ENCODE measurements around the gene SORCS2.

The SORCS2 gene

GRCh38 chr4:7757501-7758471 is 565.4 kb downstream of the SORCS2 start:
- DNase-seq: no peak

GRCh38 chr4:7758476-7758875 is 566.1 kb downstream of the SORCS2 start:
- DNase-seq: no peak

- no peak for DNase-seq
Observed at GRCh38 chr4:7759216-7759615, 566.9 kb downstream of the SORCS2 start.

GRCh38 chr4:7759635-7760034 is 567.3 kb downstream of the SORCS2 start:
- no peak for DNase-seq

GRCh38 chr4:7760228-7760627 is 567.9 kb downstream of the SORCS2 start:
- no peak for DNase-seq

GRCh38 chr4:7760706-7761105 is 568.4 kb downstream of the SORCS2 start:
- DNase-seq: no peak

GRCh38 chr4:7761312-7761711 is 569.0 kb downstream of the SORCS2 start:
- DNase-seq: no peak

- peak; percentile 61 for DNase-seq
Observed at GRCh38 chr4:7761720-7762119, 569.4 kb downstream of the SORCS2 start.

GRCh38 chr4:7762376-7763030 is 570.2 kb downstream of the SORCS2 start:
- DNase-seq: no peak

- no peak for DNase-seq
Observed at GRCh38 chr4:7763106-7763505, 570.8 kb downstream of the SORCS2 start.

GRCh38 chr4:7763788-7764187 is 571.5 kb downstream of the SORCS2 start:
- DNase-seq: peak; percentile 72

GRCh38 chr4:7764466-7764865 is 572.1 kb downstream of the SORCS2 start:
- DNase-seq: no peak

GRCh38 chr4:7765666-7766065 is 573.3 kb downstream of the SORCS2 start:
- no peak for DNase-seq

- no peak for DNase-seq
Observed at GRCh38 chr4:7766086-7766485, 573.7 kb downstream of the SORCS2 start.

- DNase-seq: no peak
Observed at GRCh38 chr4:7766661-7767345, 574.5 kb downstream of the SORCS2 start.

- no peak for DNase-seq
Observed at GRCh38 chr4:7767526-7767925, 575.2 kb downstream of the SORCS2 start.

GRCh38 chr4:7767966-7768365 is 575.6 kb downstream of the SORCS2 start:
- no peak for DNase-seq

- DNase-seq: no peak
Observed at GRCh38 chr4:7768736-7769135, 576.4 kb downstream of the SORCS2 start.

- DNase-seq: no peak
Observed at GRCh38 chr4:7769396-7770223, 577.3 kb downstream of the SORCS2 start.

- peak; percentile 33 for DNase-seq
Observed at GRCh38 chr4:7770224-7771050, 578.1 kb downstream of the SORCS2 start.

GRCh38 chr4:7771056-7771455 is 578.7 kb downstream of the SORCS2 start:
- no peak for DNase-seq
